A673 (cell line): ENCODE results near the gene RPS6KA2. TPM values are rescaled to one million over a fixed set of nuclear protein-coding genes. Genes with fewer than 3 reads are reported as not detected.

ENCODE experiments used
- BruUV-seq: library from RNA; stranded (reverse); fragments of 400-500 nt; replicated peaks from 2 replicates; lab custom pipeline; 2021; lab: Mats Ljungman, UMichigan
- CTCF ChIA-PET: fragments of 300-600 bp; sonication (Branson Sonifier 250); formaldehyde crosslinking; loops from one replicate; lab custom pipeline; 2022; ENCODE audit warnings: antibody characterized with exemption; lab: Charles Lee
- POLR2A ChIA-PET: fragments of 300-600 bp; sonication (Branson Sonifier 250); formaldehyde crosslinking; loops from one replicate; lab custom pipeline; 2022; ENCODE audit warnings: antibody characterized with exemption; ENCODE audit not compliant: low non-redundant PET; lab: Charles Lee
- DNase-seq: peaks from one replicate; pipeline ENCODE4 v3.0.0-alpha.2; 2015; ENCODE audit warnings: low spot score
- H3K27ac ChIP-seq: fragments of 200-600 bp; sonication (generic); 2 replicates; pipeline ENCODE4 v1.5.1; 2016; ENCODE audit warnings: mixed run types, low read depth, mild to moderate bottlenecking, mixed read lengths, antibody characterized with exemption, low read length; ENCODE audit not compliant: poor library complexity, severe bottlenecking
- H3K27me3 ChIP-seq: fragments of 200-600 bp; sonication (generic); replicated peaks from 2 replicates; pipeline ENCODE4 v1.6.1; 2017; ENCODE audit warnings: mixed run types, low read depth, mild to moderate bottlenecking, mixed read lengths, antibody characterized with exemption, low read length; ENCODE audit not compliant: insufficient read depth, poor library complexity
- H3K36me3 ChIP-seq: fragments of 200-600 bp; sonication (generic); 2 replicates; pipeline ENCODE4 v1.6.1; 2016; ENCODE audit warnings: mixed run types, mild to moderate bottlenecking, mixed read lengths, antibody characterized with exemption, low read length; ENCODE audit not compliant: insufficient read depth, poor library complexity, severe bottlenecking
- H3K4me1 ChIP-seq: fragments of 200-600 bp; sonication (generic); 2 replicates; pipeline ENCODE4 v1.6.1; 2017; ENCODE audit warnings: mixed run types, mild to moderate bottlenecking, mixed read lengths, antibody characterized with exemption, low read length; ENCODE audit not compliant: insufficient read depth, poor library complexity, severe bottlenecking
- H3K4me3 ChIP-seq: fragments of 200-600 bp; sonication (generic); 2 replicates; pipeline ENCODE4 v1.5.1; 2016; ENCODE audit warnings: low read depth, mixed run types, mild to moderate bottlenecking, mixed read lengths, low read length; ENCODE audit not compliant: poor library complexity, severe bottlenecking
- H3K9me3 ChIP-seq: fragments of 200-600 bp; sonication (generic); 2 replicates; pipeline ENCODE4 v1.6.1; 2016; ENCODE audit warnings: mixed run types, low read depth, mild to moderate bottlenecking, mixed read lengths, antibody characterized with exemption, low read length; ENCODE audit not compliant: poor library complexity, severe bottlenecking
- CTCF ChIP-seq: fragments of 300-800, 200-600 bp; sonication (generic); conservative IDR thresholded peaks from 2 replicates; pipeline ENCODE4 v1.5.1; 2017; ENCODE audit warnings: low read depth, mild to moderate bottlenecking, antibody characterized with exemption, low read length, moderate library complexity, mixed read lengths
- EZH2 ChIP-seq: fragments of 200-600 bp; sonication (generic); IDR thresholded peaks from 2 replicates; pipeline ENCODE4 v1.6.1; 2017; ENCODE audit warnings: borderline replicate concordance, low read depth, mild to moderate bottlenecking, mixed read lengths, antibody characterized with exemption, low read length; ENCODE audit not compliant: poor library complexity, severe bottlenecking
- intact Hi-C: fragments of 100-400 bp; cut with micrococcal nuclease; formaldehyde crosslinking; loops from one replicate; pipeline ENCODE4 v1.10.0; 2022; ENCODE audit not compliant: unreplicated experiment
- total RNA-seq: library from RNA; stranded (reverse); gene quantifications from 2 replicates; pipeline ENCODE4 v1.2.3, GENCODE V29; 2021

The RPS6KA2 gene
- total RNA-seq, 1 experiment from 2014 or later: 30.1 TPM

GRCh38 chr6:166476634-166477215 lies 150.3 kb downstream of the RPS6KA2 start:
- H3K4me1 ChIP-seq: no peaks in the 10 kb centered on the region
- no peaks in the 10 kb centered on the region for H3K27me3 ChIP-seq
- TF ChIP-seq CTCF (no peak), EZH2 (no peak)
- H3K27ac ChIP-seq: no peak overlapping the region
- CTCF ChIA-PET: no interaction called here
- no peaks in the 10 kb centered on the region for H3K36me3 ChIP-seq
- DNase-seq: no peak
- POLR2A ChIA-PET: no interaction called here
- H3K9me3 ChIP-seq: no peaks in the 10 kb centered on the region
- no TSS peak for BruUV-seq
- intact Hi-C loops: no loop called here
- H3K4me3 ChIP-seq: no peak overlapping the region

DNA sequence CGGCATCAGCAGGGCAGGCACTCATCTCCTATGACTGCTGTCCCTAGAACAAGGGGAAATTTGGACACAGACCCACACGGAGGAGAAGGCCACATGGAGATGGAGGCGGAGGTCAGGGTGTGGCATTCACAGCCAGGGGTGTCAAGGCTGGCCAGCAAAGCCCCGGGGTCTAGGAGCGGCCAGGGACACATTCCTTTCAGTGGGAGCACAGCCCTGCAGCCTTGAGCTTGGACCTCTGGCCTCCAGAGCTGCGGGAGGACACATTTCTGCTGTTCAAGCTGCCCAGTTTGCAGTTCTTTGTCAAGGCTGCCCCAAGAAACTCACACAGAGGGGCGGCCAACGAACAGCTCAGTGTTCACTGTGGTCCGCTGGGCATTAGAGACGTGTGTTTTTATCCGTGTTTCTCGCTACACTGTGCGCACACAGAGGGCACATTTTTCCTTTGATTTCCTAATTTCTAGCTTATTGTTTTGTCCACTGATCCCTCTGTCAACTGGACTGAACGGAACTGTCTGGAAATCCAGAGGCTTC lies 150.9 kb downstream of the RPS6KA2 start:
- Histone ChIP-seq H3K4me1 (no peaks in the 10 kb centered on the region), H3K9me3 (no peaks in the 10 kb centered on the region), H3K36me3 (no peaks in the 10 kb centered on the region), H3K27ac (no peak overlapping the region), H3K27me3 (no peaks in the 10 kb centered on the region), H3K4me3 (no peak overlapping the region)
- intact Hi-C loops: no loop called here
- no peak for TF ChIP-seq EZH2
- no peak for TF ChIP-seq CTCF
- no TSS peak for BruUV-seq
- no peak for DNase-seq
- POLR2A ChIA-PET: no interaction called here
- CTCF ChIA-PET: no interaction called here

DNA sequence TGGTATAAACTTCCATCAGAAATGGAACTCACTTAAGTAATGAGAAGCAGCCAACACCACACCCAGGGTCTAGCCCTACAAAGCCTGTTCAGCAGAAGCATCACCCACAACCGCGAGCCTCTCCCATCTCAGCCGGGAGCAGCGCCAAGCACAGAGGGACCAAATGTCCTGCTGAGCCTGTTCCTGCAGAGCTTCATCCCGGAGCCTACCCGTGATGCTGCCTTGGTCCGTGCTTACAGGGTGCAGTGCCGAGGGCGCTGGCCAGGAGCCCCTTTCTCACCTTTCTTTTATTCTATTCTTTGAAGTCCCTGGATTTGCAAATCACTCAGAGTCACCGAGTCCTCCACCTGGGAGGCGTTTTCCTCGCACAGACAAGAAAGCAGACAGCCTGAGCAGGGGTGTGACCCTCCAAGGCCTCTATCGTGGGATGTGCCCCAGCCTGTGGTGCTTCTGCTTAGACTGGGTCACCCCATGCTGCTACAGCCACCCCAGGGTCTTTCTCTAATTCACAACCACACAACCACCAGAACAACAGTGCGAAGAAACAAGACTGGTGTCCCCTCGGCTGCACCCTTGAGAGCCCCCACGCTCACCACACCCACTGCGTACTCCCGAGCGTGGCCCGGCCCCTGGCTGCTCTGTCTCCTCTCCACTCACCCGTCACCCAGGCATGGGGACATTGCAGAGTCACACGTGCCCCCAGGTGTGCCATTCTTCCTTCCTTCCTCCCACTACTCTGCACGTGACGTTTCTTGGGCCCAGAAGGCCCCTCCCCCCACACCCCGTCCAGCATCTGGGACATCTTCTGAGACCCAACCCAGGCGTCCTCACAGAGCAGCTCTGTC lies 152.1 kb downstream of the RPS6KA2 start:
- CTCF ChIA-PET: no interaction called here
- POLR2A ChIA-PET: no interaction called here
- intact Hi-C loops: no loop called here

More for the DNA sequence above, 152.1 kb downstream of the RPS6KA2 start:
- Histone ChIP-seq H3K4me3 (no peak overlapping the region), H3K27ac (no peak overlapping the region), H3K36me3 (no peaks in the 10 kb centered on the region), H3K27me3 (no peaks in the 10 kb centered on the region), H3K9me3 (no peaks in the 10 kb centered on the region), H3K4me1 (no peaks in the 10 kb centered on the region)
- no TSS peak for BruUV-seq
- no peak for DNase-seq
- TF ChIP-seq EZH2 (no peak), CTCF (no peak)
